22Rv1 (cell line): ENCODE measurements around the gene TEX13C.
"Not testable (repeated sequence)": the region's sequence is repeated elsewhere in the genome, so short reads cannot be mapped to it uniquely, and the experiment has no call there.

Experiments used
- H3K27ac ChIP-seq: fragments of 450-650 bp; 2 replicates; pipeline ENCODE4 v1.5.1; 2017
- CTCF ChIP-seq: fragments of 450-650 bp; IDR thresholded peaks from 2 replicates; pipeline ENCODE4 v1.5.1; 2017; ENCODE audit warnings: mild to moderate bottlenecking
- ZFX ChIP-seq: fragments of 450-650 bp; IDR thresholded peaks from 2 replicates; pipeline ENCODE4 v1.6.1; 2017; ENCODE audit warnings: antibody characterized with exemption, borderline replicate concordance

The TEX13C gene

GRCh38 chrX:125293850-125294780 is 25.6 kb upstream of the TEX13C start:
- H3K27ac ChIP-seq: no peak overlapping the region
- TF ChIP-seq CTCF (no peak), ZFX (no peak)

GRCh38 chrX:125295337-125295736 is 24.3 kb upstream of the TEX13C start:
- TF ChIP-seq CTCF: no peak
- TF ChIP-seq ZFX: no peak
- no peak overlapping the region for H3K27ac ChIP-seq

GRCh38 chrX:125298871-125299270 is 20.8 kb upstream of the TEX13C start:
- no peak overlapping the region for H3K27ac ChIP-seq
- TF ChIP-seq CTCF (no peak), ZFX (no peak)

GRCh38 chrX:125306335-125306866 is 13.3 kb upstream of the TEX13C start:
- no peak overlapping the region for H3K27ac ChIP-seq
- TF ChIP-seq CTCF: no peak
- no peak for TF ChIP-seq ZFX

- TF ChIP-seq CTCF: no peak
- no peak for TF ChIP-seq ZFX
- no peak overlapping the region for H3K27ac ChIP-seq
Observed at GRCh38 chrX:125308653-125309052, 11.0 kb upstream of the TEX13C start.

GRCh38 chrX:125319166-125319565 is 505 bp upstream of the TEX13C start:
- not testable (repeated sequence) for H3K27ac ChIP-seq

- no peak overlapping the region for H3K27ac ChIP-seq
- TF ChIP-seq ZFX (no peak), CTCF (no peak)
Observed at GRCh38 chrX:125322431-125322830, 2.8 kb downstream of the TEX13C start.
